KOPT-K1 (cell line): ENCODE data around the gene ESYT2.
A peak's percentile ranks its signal among the peaks of the same experiment; 100 is the strongest.
"Not testable (repeated sequence)": the region's sequence is repeated elsewhere in the genome, so short reads cannot be mapped to it uniquely, and the experiment has no call there.

Experiments
- H3K27ac ChIP-seq: fragments of 200-600 bp; sonication (generic); 2 replicates; pipeline ENCODE4 v1.5.1; 2016; ENCODE audit warnings: antibody characterized with exemption, mild to moderate bottlenecking, low read depth, low read length; ENCODE audit not compliant: poor library complexity, severe bottlenecking
- H3K36me3 ChIP-seq: fragments of 200-600 bp; sonication (generic); 2 replicates; pipeline ENCODE4 v1.5.1; 2017; ENCODE audit warnings: antibody characterized with exemption, mild to moderate bottlenecking, low read length, moderate library complexity; ENCODE audit not compliant: insufficient read depth
- H3K9me3 ChIP-seq: fragments of 200-600 bp; sonication (generic); 2 replicates; pipeline ENCODE4 v1.5.1; 2017; ENCODE audit warnings: antibody characterized with exemption, low read length, mild to moderate bottlenecking; ENCODE audit not compliant: insufficient read depth, poor library complexity, severe bottlenecking

ESYT2 gene

DNA sequence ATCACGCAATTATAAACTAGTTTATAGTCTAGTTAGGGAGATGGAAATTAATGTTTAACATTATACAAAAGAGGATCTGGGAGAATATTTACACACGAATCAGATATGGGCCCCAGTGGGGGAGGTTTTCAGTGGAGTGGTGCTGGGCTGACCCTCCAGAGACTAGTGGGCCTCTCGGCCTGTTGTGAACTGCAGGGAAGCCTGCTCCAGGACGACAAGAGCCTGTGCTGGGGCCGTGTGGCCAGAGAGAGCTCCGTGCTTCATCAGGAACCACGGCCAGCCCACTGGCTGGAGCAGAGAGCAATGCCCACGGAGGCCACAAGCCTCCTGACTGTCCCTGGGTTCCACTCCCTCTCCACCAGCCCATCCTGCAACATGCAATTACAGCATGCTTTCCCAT is 11.3 kb upstream of the ESYT2 start:
- H3K36me3 ChIP-seq, result no peaks in the 10 kb centered on the region
- no peaks in the 10 kb centered on the region for H3K9me3 ChIP-seq
- H3K27ac ChIP-seq, result no peak overlapping the region

DNA sequence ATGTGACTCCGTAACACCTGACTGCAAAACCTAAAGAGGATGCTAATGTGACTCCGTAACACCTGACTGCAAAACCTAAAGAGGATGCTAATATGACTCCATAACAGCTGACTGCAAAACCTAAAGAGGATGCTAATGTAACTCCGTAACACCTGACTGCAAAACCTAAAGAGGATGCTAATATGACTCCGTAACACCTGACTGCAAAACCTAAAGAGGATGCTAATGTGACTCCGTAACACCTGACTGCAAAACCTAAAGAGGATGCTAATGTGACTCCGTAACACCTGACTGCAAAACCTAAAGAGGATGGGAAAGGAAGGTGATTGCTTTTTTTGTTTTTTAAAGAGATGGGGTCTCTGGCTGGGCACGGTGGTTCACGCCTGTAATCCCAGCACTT is 9.9 kb upstream of the ESYT2 start:
- H3K36me3 ChIP-seq, H3K9me3 ChIP-seq, H3K27ac ChIP-seq: not testable (repeated sequence)

- H3K27ac ChIP-seq, result no peak overlapping the region
- no peaks in the 10 kb centered on the region for H3K36me3 ChIP-seq
- no peaks in the 10 kb centered on the region for H3K9me3 ChIP-seq
Observed at GRCh38 chr7:158837790-158838637, 8.7 kb upstream of the ESYT2 start.

DNA sequence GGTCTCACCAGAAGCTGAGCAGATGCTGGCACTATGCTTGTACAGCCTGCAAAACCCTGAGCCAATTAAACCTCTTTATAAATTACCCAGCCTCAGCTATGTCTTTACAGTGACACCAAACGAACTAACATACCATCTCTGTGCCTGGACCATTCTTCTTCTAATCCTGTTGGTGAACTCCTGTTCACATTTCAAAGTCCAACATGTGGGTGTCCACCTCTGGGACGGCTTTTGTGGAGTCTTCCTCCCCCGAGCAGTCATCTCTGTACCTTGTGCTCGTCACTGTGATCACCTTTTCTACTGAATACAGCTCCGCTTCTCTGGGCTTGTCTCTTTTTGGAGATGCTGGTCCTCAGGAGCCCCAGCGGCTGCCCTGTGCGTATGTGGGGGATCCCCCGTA is 7.4 kb upstream of the ESYT2 start:
- H3K27ac ChIP-seq, result no peak overlapping the region
- H3K9me3 ChIP-seq, result no peaks in the 10 kb centered on the region
- no peaks in the 10 kb centered on the region for H3K36me3 ChIP-seq

DNA sequence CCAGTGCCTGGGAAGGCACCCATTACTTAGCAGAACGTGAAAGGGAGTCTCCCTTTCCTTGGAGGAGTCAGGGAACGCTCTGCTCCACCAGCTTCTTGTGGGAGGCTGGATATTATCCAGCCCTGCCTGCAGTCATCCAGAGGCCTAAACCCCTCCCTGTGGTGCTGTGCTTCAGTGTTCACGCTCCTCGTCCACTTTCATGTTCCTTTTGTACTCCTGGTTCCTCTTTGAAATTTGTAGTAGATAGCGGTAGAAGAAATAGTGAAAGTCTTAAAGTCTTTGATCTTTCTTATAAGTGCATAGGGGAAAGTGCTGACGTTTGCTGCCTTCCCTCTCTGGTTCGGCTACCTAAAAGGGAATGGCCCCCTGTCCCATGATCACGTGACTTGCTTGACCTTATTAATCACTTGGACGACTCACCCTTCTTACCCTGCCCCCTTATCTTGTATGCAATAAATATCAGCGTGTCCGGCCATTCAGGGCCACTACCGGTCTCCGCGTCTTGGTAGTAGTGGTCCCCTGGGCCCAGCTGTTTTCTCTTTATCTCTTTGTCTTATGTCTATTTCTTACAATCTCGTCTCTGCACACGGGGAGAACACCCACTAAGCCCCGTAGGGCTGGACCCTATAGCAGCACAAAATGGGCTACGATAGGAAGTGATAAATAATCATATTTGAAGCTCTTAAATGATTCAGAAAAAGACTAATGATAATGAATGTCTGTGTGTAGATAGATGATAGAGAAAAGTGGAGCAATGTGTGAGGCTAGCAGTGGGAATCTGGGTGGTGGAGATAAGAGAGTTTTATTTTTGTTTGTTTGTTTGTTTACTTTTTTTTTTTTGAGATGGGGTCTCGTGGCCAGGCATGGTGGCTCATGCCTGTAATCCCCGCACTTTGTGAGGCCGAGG is 5.8 kb upstream of the ESYT2 start:
- Histone ChIP-seq H3K27ac (no peak overlapping the region), H3K36me3 (no peaks in the 10 kb centered on the region), H3K9me3 (no peaks in the 10 kb centered on the region)

DNA sequence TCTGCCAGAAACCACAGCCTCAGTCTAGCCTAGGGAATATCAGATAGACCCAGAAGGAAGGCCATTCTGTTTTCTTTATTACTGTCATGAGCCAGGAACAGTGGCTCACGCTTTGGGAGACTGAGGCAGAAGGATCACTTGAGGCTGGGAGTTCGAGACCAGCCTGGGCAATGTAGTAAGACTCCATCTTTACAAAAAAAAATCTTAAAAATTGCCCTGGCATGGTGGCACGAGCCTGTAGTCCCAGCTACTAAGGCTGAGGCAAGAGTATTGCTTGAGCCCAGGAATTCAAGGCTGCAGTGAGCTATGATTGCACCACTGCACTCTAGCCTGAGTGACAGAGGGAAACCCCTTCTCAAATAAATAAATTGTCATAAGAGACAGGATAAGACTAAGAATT is 3.7 kb upstream of the ESYT2 start:
- H3K9me3 ChIP-seq, result no peaks in the 10 kb centered on the region
- no peaks in the 10 kb centered on the region for H3K36me3 ChIP-seq
- no peak overlapping the region for H3K27ac ChIP-seq

- H3K36me3 ChIP-seq, result no peaks in the 10 kb centered on the region
- no peaks in the 10 kb centered on the region for H3K9me3 ChIP-seq
- H3K27ac ChIP-seq, result no peak overlapping the region
Observed at GRCh38 chr7:158831738-158832091, 2.4 kb upstream of the ESYT2 start.

DNA sequence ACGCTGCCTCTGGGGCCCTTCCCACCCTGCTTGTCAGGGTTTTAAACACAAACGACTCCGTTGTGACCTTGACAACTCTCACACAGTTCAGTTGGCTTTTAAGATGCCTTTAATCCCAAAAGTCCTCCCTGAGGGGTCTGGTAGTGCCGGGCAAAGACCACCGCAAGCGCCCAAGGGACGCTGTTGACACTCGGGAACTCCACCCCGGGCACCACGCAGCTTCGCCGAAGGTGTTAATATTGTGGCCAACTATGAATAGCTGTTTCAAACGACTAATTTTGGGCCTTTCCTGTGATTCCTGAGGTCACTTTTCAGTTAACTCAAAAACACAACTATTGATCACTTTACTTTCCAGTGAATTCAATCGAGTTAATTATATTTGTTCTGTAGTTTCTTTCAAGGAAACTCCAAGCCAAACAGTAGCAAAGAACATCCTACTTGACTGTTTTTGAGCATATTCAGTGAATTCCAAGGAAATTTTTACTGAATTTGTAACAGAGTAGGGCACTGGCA is 958 bp upstream of the ESYT2 start:
- H3K27ac ChIP-seq, result peak overlapping the region; percentile 82

DNA sequence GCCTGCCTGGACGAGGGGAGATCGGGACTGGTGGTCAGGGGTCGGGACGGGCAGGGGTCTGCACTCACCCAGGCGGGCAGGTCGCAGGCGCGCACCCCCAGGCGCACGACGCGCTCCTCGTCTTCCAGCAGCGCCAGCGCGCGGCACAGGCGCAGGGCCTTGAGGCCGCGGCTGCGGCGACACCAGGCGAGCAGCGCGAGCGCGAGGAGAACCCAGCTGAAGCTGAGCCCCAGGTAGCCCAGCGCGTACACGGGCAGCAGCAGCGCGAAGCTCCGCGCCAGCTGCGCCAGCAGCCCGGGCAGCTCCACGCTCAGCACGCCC is 328 bp downstream of the ESYT2 start:
- Histone ChIP-seq H3K9me3 (no peaks in the 10 kb centered on the region), H3K36me3 (peaks cover 8% of the 10 kb centered on the region; the same call in 1 of the 2 replicates), H3K27ac (peak overlapping the region; percentile 82)

More for the DNA sequence above, 958 bp upstream of the ESYT2 start:
- H3K9me3 ChIP-seq, result no peaks in the 10 kb centered on the region
- peaks cover 7% of the 10 kb centered on the region; the same call in 1 of the 2 replicates for H3K36me3 ChIP-seq

GRCh38 chr7:158828133-158829020 is 932 bp downstream of the ESYT2 start:
- Histone ChIP-seq H3K36me3 (peaks cover 8% of the 10 kb centered on the region; the same call in 1 of the 2 replicates), H3K9me3 (no peaks in the 10 kb centered on the region), H3K27ac (peak overlapping the region; percentile 82)

DNA sequence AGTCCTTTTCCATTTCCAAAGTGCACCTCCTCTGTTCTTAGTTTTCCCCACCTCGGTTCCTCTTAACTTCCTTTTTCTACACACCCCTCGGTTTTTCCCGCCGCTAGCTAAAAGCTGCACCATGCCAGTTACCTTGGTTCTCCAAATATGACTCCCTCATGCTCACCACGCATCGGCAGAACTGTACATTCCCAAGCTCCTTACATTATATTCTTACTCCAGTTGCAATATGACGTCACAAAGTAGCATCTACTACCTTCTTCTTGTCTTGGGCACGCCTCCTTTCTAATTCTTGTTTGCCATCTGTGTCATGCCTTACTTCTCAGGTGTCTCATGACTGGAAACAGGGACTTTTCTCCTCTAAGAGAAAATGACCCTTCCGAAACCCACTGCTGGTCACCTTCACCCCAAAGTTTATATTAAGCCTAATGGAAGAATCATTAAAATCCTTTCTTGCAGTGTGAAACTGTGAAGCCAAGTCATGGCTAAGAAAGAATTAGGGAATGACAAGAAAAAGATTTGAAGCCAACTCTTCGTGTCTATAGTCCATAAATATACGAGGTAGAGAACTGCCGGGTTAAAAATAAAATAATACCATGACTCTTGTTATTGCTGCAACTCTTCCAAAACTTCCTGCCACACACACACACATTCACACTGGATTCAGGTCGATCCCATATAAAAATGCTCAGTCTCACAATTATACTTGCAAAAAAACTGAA is 1.7 kb downstream of the ESYT2 start:
- Histone ChIP-seq H3K9me3 (no peaks in the 10 kb centered on the region), H3K36me3 (peaks cover 8% of the 10 kb centered on the region; the same call in 1 of the 2 replicates), H3K27ac (peak overlapping the region; percentile 82)

DNA sequence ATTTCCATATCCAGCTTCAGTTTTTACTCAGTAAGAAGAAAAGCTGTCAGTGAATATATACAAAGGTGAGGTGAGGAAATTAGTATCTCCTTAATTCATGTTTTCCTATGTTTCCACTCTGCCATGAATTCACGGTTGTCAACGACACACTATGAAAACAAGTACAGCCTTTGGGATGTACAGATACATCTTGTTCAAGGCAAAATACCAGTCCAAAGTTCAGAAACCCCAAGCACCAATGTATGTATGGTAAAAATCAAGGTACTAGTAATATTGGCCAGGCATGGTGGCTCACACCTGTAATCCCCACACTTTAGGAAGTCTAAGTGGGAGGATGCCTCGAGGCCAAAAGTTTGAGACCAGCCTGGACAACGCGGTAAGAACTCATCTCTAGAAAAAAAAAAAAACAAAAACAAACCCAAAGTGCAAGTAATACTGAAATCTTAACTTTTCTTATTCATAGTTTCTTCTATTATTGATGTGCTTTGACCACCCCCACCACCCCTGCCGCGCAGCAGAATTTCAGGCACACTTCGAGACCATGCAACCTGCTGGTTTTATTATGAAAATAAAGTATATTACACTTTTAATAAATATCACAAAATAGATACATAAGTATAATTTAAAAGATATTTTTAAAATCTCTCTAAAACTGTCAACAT is 3.5 kb downstream of the ESYT2 start:
- Histone ChIP-seq H3K9me3 (no peaks in the 10 kb centered on the region), H3K27ac (peak overlapping the region; percentile 89), H3K36me3 (peaks cover 8% of the 10 kb centered on the region; the same call in 1 of the 2 replicates)

DNA sequence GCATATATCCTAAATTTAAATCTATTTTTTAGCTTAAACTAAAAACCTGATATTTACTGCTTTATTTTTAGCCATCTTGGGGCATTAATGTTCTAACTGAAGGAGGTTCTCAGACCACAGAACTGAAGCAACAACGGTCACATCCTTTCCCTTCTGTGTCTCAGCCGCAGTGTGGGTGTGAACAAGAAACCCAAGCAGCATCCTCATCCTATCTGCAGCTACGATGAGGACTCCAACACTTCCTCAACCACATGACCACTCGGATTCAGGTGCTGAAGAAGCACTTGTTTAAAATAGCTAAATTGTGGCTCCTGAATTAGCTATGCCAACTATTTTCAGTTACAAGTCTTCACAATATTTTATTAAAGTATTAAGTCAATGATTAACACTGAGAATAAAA is 5.3 kb downstream of the ESYT2 start:
- Histone ChIP-seq H3K36me3 (peaks cover 8% of the 10 kb centered on the region; the same call in 1 of the 2 replicates), H3K9me3 (no peaks in the 10 kb centered on the region), H3K27ac (peak overlapping the region; percentile 89)
